A549 treated with Mapracorat at 1 μM for 4 hours (cell line): ENCODE data around the gene DNAH14. TPM values are rescaled to one million over a fixed set of nuclear protein-coding genes. Genes with fewer than 3 reads are reported as not detected.

ENCODE experiments used
- total RNA-seq: library from RNA; stranded (reverse); fragments of 200-300 nt; extraction: Qiagen RNA extraction; gene quantifications from 5 replicates; pipeline ENCODE4 v1.2.3, GENCODE V29; 2022

The DNAH14 gene
- 13.3 to 18.7 TPM (median 15.6 TPM) in 5 replicates for total RNA-seq

GRCh38 chr1:224929335-224930237 lies at the start of gene DNAH14:
DNAH14 (plus strand) TSS chr1:224929675; CDS start chr1:224952703, 23,028 bp downstream.

GRCh38 chr1:225427235-225428067 lies 498.0 kb downstream of the DNAH14 start, which contains the start of gene LBR:
LBR (minus strand) TSS chr1:225428038; CDS start chr1:225424075, 3,963 bp downstream.

